Mammary epithelial cell (primary cell): ENCODE measurements around the gene BLOC1S1.

ENCODE experiments used
- EZH2 ChIP-seq: IDR thresholded peaks from 2 replicates; pipeline ENCODE4 v1.6.1; 2012; ENCODE audit warnings: low read length, inconsistent platforms, borderline replicate concordance
- TF ChIP-seq, protein P1 (sequence below), 2 donors: IDR thresholded peaks in 1 of 2; conservative IDR thresholded peaks in 1 of 2; 2 replicates each; pipeline ENCODE4 v1.5.1; 2011 to 2012; ENCODE audit warnings: inconsistent platforms in 2 of 2, low read length in 2 of 2, mild to moderate bottlenecking in 2 of 2, control low read depth in 1 of 2, low read depth in 1 of 2; ENCODE audit not compliant: insufficient read depth in 1 of 2; ENCODE audit errors: extremely low read depth in 1 of 2

DNA sequence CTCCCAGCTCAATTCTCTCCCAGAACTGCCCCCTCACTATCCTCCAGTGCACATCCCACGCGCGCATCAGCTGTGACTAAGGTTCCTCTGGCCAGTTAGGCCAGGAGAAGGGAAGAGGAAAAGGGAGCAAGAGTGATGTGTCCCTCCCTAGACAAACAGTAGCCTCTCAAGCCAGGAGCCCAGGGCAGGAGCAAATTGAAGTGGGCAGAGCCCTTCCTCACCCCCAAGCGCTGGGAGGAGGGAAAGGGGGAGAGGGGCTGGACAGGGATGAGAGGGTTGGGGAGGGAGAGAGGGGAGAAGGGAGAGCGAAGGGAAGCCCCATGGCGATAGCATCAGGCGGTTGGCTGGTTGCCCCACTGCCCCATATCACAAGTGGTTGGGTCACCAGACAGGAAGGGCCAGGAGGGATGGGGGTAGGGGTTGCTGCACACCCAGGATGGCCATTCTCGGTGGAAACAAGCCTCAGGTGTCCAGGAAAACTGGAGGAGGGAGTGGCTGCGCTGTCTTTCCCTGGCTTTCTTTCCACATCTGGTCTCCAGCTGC, 11.9 kb downstream of the BLOC1S1 start:
- TF ChIP-seq, protein P1, sequence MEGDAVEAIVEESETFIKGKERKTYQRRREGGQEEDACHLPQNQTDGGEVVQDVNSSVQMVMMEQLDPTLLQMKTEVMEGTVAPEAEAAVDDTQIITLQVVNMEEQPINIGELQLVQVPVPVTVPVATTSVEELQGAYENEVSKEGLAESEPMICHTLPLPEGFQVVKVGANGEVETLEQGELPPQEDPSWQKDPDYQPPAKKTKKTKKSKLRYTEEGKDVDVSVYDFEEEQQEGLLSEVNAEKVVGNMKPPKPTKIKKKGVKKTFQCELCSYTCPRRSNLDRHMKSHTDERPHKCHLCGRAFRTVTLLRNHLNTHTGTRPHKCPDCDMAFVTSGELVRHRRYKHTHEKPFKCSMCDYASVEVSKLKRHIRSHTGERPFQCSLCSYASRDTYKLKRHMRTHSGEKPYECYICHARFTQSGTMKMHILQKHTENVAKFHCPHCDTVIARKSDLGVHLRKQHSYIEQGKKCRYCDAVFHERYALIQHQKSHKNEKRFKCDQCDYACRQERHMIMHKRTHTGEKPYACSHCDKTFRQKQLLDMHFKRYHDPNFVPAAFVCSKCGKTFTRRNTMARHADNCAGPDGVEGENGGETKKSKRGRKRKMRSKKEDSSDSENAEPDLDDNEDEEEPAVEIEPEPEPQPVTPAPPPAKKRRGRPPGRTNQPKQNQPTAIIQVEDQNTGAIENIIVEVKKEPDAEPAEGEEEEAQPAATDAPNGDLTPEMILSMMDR (conservative IDR thresholded peaks at IDR 0.05 in 1 of 2, IDR thresholded peaks at IDR 0.05 in 1 of 2; ENCODE audit: extremely low read depth in 1 of 2, insufficient read depth in 1 of 2, low read depth in 1 of 2, low read length in 2 of 2) = no peak
- TF ChIP-seq EZH2 = no peak
